SK-N-SH treated with all-trans-retinoic acid at 6 μM for 48 hours (cell line): ENCODE data around the gene BPTF.

ENCODE experiments used
- ATAC-seq: fragments of 200-7000 bp; cut with Tn5 transposase; 3 replicates; pipeline ENCODE4 v1.9.1; 2020; ENCODE audit warnings: mild to moderate bottlenecking, moderate library complexity
- BACH2 ChIP-seq: fragments of 250-450 bp; sonication (Bioruptor Pico); IDR thresholded peaks from 2 replicates; pipeline ENCODE4 v1.9.0; 2021; ENCODE audit warnings: mild to moderate bottlenecking, borderline replicate concordance
- CSDC2 ChIP-seq: fragments of 250-450 bp; sonication (Bioruptor Pico); IDR thresholded peaks from 2 replicates; pipeline ENCODE4 v1.5.0; 2020; ENCODE audit warnings: mild to moderate bottlenecking, moderate library complexity
- CSRNP3 ChIP-seq: fragments of 250-450 bp; sonication (Bioruptor Pico); IDR thresholded peaks from 2 replicates; pipeline ENCODE4 v1.5.1; 2021; ENCODE audit warnings: mild to moderate bottlenecking, moderate library complexity
- ESRRG ChIP-seq: fragments of 250-450 bp; sonication (Bioruptor Pico); IDR thresholded peaks from 2 replicates; pipeline ENCODE4 v1.6.1; 2021; ENCODE audit warnings: mild to moderate bottlenecking
- GLIS3 ChIP-seq: fragments of 250-450 bp; sonication (Bioruptor Pico); IDR thresholded peaks from 2 replicates; pipeline ENCODE4 v1.5.0; 2020; ENCODE audit warnings: mild to moderate bottlenecking, moderate library complexity
- ISL1 ChIP-seq: fragments of 250-450 bp; sonication (Bioruptor Pico); IDR thresholded peaks from 2 replicates; pipeline ENCODE4 v2.1.2; 2022; ENCODE audit warnings: mild to moderate bottlenecking, moderate library complexity
- OSR1 ChIP-seq: fragments of 250-450 bp; sonication (Bioruptor Pico); IDR thresholded peaks from 2 replicates; pipeline ENCODE4 v1.8.0; 2022; ENCODE audit warnings: moderate library complexity, mild to moderate bottlenecking, inconsistent platforms
- PATZ1 ChIP-seq: fragments of 250-450 bp; sonication (Bioruptor Pico); IDR thresholded peaks from 2 replicates; pipeline ENCODE4 v1.8.0; 2020; ENCODE audit warnings: mild to moderate bottlenecking, moderate library complexity, borderline replicate concordance
- POU6F1 ChIP-seq: fragments of 250-450 bp; sonication (Bioruptor Pico); IDR thresholded peaks from 2 replicates; pipeline ENCODE4 v1.8.0; 2021; ENCODE audit warnings: low read depth, mild to moderate bottlenecking, moderate library complexity, borderline replicate concordance
- RARB ChIP-seq: fragments of 250-450 bp; sonication (Bioruptor Pico); IDR thresholded peaks from 2 replicates; pipeline ENCODE4 v1.8.0; 2021; ENCODE audit warnings: mild to moderate bottlenecking, moderate library complexity
- TCF4 ChIP-seq: fragments of 250-450 bp; sonication (Bioruptor Pico); IDR thresholded peaks from 2 replicates; pipeline ENCODE4 v1.8.0; 2021; ENCODE audit warnings: mild to moderate bottlenecking, moderate library complexity, borderline replicate concordance
- TOX ChIP-seq: fragments of 250-450 bp; sonication (Bioruptor Pico); IDR thresholded peaks from 2 replicates; pipeline ENCODE4 v1.8.0; 2021; ENCODE audit warnings: mild to moderate bottlenecking, moderate library complexity, borderline replicate concordance
- ZC3H10 ChIP-seq: fragments of 250-450 bp; sonication (Bioruptor Pico); IDR thresholded peaks from 2 replicates; pipeline ENCODE4 v1.5.1; 2021; ENCODE audit warnings: mild to moderate bottlenecking, moderate library complexity
- ZFP3 ChIP-seq: fragments of 250-450 bp; sonication (Bioruptor Pico); IDR thresholded peaks from 2 replicates; pipeline ENCODE4 v1.5.0; 2020; ENCODE audit warnings: mild to moderate bottlenecking, moderate library complexity
- ZFP30 ChIP-seq: fragments of 450-650 bp; formaldehyde crosslinking; IDR thresholded peaks from 2 replicates; pipeline ENCODE4 v1.5.0; 2022; ENCODE audit warnings: mild to moderate bottlenecking, moderate library complexity
- ZNF565 ChIP-seq: fragments of 450-650 bp; formaldehyde crosslinking; conservative IDR thresholded peaks from 2 replicates; pipeline ENCODE4 v1.5.0; 2020; ENCODE audit warnings: low read depth, mild to moderate bottlenecking, moderate library complexity
- ZNF70 ChIP-seq: fragments of 450-650 bp; formaldehyde crosslinking; IDR thresholded peaks from 2 replicates; pipeline ENCODE4 v1.5.0; 2020; ENCODE audit warnings: mild to moderate bottlenecking, moderate library complexity
- ZNF8 ChIP-seq: fragments of 450-650 bp; formaldehyde crosslinking; IDR thresholded peaks from 2 replicates; pipeline ENCODE4 v1.5.0; 2020; ENCODE audit warnings: mild to moderate bottlenecking, moderate library complexity
- TF ChIP-seq, protein P1 (sequence below): fragments of 250-450 bp; sonication (Bioruptor Pico); IDR thresholded peaks from 2 replicates; pipeline ENCODE4 v1.5.0; 2020; ENCODE audit warnings: mild to moderate bottlenecking, moderate library complexity
- TF ChIP-seq, protein P2 (sequence below): fragments of 250-450 bp; sonication (Bioruptor Pico); IDR thresholded peaks from 2 replicates; pipeline ENCODE4 v1.5.1; 2020; ENCODE audit warnings: low read depth, mild to moderate bottlenecking, moderate library complexity

The BPTF gene

GRCh38 chr17:67837965-67838364 is 12.7 kb downstream of the BPTF start:
- TF ChIP-seq TCF4 (CRISPR knock-in tag) = no peak
- no peak for TF ChIP-seq BACH2 (CRISPR knock-in tag)
- no peak for TF ChIP-seq PATZ1 (CRISPR knock-in tag)
- no peak for TF ChIP-seq RARB (CRISPR knock-in tag)
- TF ChIP-seq ZC3H10 = no peak
- no peak for TF ChIP-seq ZNF70 (CRISPR knock-in tag)
- no peak for TF ChIP-seq CSDC2
- no peak for TF ChIP-seq TOX
- no peak for TF ChIP-seq ZNF565 (CRISPR knock-in tag)
- TF ChIP-seq, protein P1, sequence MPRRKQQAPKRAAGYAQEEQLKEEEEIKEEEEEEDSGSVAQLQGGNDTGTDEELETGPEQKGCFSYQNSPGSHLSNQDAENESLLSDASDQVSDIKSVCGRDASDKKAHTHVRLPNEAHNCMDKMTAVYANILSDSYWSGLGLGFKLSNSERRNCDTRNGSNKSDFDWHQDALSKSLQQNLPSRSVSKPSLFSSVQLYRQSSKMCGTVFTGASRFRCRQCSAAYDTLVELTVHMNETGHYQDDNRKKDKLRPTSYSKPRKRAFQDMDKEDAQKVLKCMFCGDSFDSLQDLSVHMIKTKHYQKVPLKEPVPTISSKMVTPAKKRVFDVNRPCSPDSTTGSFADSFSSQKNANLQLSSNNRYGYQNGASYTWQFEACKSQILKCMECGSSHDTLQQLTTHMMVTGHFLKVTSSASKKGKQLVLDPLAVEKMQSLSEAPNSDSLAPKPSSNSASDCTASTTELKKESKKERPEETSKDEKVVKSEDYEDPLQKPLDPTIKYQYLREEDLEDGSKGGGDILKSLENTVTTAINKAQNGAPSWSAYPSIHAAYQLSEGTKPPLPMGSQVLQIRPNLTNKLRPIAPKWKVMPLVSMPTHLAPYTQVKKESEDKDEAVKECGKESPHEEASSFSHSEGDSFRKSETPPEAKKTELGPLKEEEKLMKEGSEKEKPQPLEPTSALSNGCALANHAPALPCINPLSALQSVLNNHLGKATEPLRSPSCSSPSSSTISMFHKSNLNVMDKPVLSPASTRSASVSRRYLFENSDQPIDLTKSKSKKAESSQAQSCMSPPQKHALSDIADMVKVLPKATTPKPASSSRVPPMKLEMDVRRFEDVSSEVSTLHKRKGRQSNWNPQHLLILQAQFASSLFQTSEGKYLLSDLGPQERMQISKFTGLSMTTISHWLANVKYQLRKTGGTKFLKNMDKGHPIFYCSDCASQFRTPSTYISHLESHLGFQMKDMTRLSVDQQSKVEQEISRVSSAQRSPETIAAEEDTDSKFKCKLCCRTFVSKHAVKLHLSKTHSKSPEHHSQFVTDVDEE (CRISPR knock-in tag) = no peak
- TF ChIP-seq ISL1 (CRISPR knock-in tag) = no peak
- ATAC-seq = no peak

DNA sequence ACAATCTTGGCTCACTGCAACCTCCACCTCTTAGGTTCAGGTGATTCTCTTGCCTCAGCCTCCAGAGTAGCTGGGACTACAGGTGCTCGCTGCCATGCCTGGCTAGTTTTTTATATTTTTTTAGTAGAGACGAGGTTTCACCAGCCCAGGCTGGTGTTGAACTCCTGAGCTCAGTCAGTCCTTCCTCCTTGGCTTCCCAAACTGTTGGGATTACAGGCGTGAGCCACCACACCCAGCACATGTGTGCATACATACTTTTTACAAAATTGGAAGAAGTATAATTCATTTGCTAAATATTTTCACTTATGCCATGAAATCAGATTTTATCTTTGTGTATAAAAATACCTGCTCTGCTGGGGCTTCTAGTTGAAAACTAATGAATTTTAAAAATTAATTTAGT is 13.2 kb downstream of the BPTF start:
- ATAC-seq = no peak
- TF ChIP-seq POU6F1 (no peak), ZFP3 (CRISPR knock-in tag) (no peak), CSDC2 (no peak), ZNF8 (CRISPR knock-in tag) (no peak), GLIS3 (CRISPR knock-in tag) (no peak), TCF4 (CRISPR knock-in tag) (no peak), TOX (no peak), CSRNP3 (no peak), PATZ1 (CRISPR knock-in tag) (no peak), ESRRG (CRISPR knock-in tag) (no peak), OSR1 (CRISPR knock-in tag) (no peak), BACH2 (CRISPR knock-in tag) (no peak), ZC3H10 (no peak)
- TF ChIP-seq, protein P2, sequence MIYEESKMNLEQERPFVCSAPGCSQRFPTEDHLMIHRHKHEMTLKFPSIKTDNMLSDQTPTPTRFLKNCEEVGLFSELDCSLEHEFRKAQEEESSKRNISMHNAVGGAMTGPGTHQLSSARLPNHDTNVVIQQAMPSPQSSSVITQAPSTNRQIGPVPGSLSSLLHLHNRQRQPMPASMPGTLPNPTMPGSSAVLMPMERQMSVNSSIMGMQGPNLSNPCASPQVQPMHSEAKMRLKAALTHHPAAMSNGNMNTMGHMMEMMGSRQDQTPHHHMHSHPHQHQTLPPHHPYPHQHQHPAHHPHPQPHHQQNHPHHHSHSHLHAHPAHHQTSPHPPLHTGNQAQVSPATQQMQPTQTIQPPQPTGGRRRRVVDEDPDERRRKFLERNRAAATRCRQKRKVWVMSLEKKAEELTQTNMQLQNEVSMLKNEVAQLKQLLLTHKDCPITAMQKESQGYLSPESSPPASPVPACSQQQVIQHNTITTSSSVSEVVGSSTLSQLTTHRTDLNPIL (CRISPR knock-in tag) = no peak
- TF ChIP-seq, all 23 proteins: peak for 0

GRCh38 chr17:67841992-67842391 is 16.7 kb downstream of the BPTF start:
- no peak for TF ChIP-seq ZFP30 (CRISPR knock-in tag)
- no peak for TF ChIP-seq TCF4 (CRISPR knock-in tag)
- no peak for TF ChIP-seq PATZ1 (CRISPR knock-in tag)
- TF ChIP-seq OSR1 (CRISPR knock-in tag) = no peak
- no peak for TF ChIP-seq POU6F1
- no peak for ATAC-seq
